Activated T-cell treated with anti-CD3 and anti-CD28 coated beads, Interleukin-2, amount 50 U/mL, for 24 hours (primary cell): ENCODE data around the gene NFAM1.

ENCODE experiments used
- DNase-seq: peaks from one replicate; pipeline ENCODE4 v3.0.0-alpha.2; 2020
- H3K27ac Mint-ChIP-seq: 2 replicates; pipeline ENCODE4 v1.8.0; 2020; ENCODE audit warnings: mild to moderate bottlenecking, mixed read lengths
- H3K27me3 Mint-ChIP-seq: 2 replicates; pipeline ENCODE4 v1.8.0; 2020; ENCODE audit warnings: mixed read lengths
- H3K36me3 Mint-ChIP-seq: 2 replicates; pipeline ENCODE4 v1.8.0; 2020; ENCODE audit warnings: low read depth, mixed read lengths
- H3K4me1 Mint-ChIP-seq: 2 replicates; pipeline ENCODE4 v1.8.0; 2020; ENCODE audit warnings: low read depth, mixed read lengths
- H3K4me3 Mint-ChIP-seq: 2 replicates; pipeline ENCODE4 v1.8.0; 2020; ENCODE audit warnings: mild to moderate bottlenecking, moderate library complexity, mixed read lengths
- H3K9me3 Mint-ChIP-seq: 2 replicates; pipeline ENCODE4 v1.8.0; 2020; ENCODE audit warnings: mixed read lengths

The NFAM1 gene

DNA sequence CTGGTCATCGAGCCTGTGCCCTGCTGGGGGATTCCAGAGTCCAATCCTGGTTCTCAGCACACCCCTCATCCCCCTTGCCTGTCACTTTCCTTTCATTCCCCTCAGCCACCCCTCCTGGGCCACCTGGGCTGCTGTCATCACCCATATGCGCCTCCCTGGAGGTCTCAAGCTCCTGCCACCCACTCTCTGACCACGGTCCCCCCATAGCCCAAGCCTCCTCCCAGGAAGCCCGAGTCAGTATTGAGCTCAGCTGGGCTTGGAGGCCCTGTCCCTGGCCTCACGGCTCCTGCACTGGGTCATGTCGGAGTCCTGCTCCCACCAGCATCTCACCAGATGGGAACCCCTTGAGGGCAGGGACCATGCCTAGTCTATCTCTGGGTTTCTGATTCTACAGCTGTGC is 44.6 kb downstream of the NFAM1 start:
- DNase-seq, result no peak
- H3K36me3 Mint-ChIP-seq, result no peaks in the 10 kb centered on the region
- H3K27me3 Mint-ChIP-seq, result no peaks in the 10 kb centered on the region
- H3K4me1 Mint-ChIP-seq, result no peaks in the 10 kb centered on the region
- no peak overlapping the region for H3K4me3 Mint-ChIP-seq
- H3K9me3 Mint-ChIP-seq, result no peaks in the 10 kb centered on the region
- H3K27ac Mint-ChIP-seq, result no peak overlapping the region

DNA sequence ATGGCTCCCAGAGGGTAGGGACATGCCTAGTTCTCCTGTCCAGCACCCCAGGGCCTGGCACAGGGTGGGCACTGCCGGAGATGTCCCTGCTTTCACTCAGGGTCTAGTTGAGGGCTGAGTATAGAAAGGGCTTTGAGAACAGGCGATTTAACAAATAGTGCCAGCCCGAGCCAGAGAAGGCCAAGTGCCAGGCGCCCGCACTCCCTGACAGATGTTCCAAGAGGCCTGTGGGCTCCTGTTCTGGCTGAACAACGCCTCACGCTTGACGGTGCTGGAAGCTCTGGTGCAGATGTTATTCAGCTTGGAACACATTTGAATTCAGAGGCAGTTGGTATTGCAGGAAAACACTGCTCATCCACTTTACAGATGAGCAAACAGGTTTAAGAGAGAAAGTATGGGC is 46.5 kb downstream of the NFAM1 start:
- H3K9me3 Mint-ChIP-seq, result no peaks in the 10 kb centered on the region
- H3K27ac Mint-ChIP-seq, result no peak overlapping the region
- DNase-seq, result no peak
- H3K36me3 Mint-ChIP-seq, result no peaks in the 10 kb centered on the region
- H3K27me3 Mint-ChIP-seq, result no peaks in the 10 kb centered on the region
- H3K4me3 Mint-ChIP-seq, result no peak overlapping the region
- no peaks in the 10 kb centered on the region for H3K4me1 Mint-ChIP-seq

- Mint-ChIP-seq H3K4me3 (no peak overlapping the region), H3K4me1 (no peaks in the 10 kb centered on the region), H3K36me3 (no peaks in the 10 kb centered on the region), H3K9me3 (no peaks in the 10 kb centered on the region), H3K27me3 (no peaks in the 10 kb centered on the region), H3K27ac (no peak overlapping the region)
- DNase-seq, result no peak
Observed at GRCh38 chr22:42384506-42384905, 47.7 kb downstream of the NFAM1 start.

DNA sequence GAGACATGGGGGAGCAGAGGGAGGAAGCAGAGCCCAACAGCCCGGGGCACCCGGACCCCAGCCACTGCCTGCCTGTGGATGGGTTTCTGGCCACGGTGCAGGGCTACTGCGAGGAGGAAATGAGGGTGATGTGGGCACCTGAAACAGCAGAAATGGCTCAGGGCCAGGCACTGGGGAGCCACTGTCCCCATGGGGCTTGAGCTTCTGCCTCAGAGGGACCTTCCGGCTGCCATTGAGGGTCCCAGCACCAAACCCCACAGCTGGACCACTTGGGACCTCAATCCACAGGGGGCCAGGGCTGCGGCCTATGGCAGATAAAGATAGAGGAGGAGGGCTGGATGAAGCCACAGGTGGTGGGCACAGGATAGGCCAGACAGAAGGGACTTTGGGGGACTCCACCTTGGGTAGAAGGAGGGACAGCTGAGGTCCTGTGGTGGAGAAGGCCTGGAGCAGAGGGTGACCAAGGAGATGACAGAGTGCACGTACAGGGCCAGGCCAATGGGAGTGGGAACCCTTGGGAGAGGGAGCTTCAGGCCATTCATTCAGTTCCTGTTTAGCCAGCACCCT is 48.3 kb downstream of the NFAM1 start:
- Mint-ChIP-seq H3K4me1 (no peaks in the 10 kb centered on the region), H3K9me3 (no peaks in the 10 kb centered on the region), H3K36me3 (no peaks in the 10 kb centered on the region), H3K4me3 (no peak overlapping the region), H3K27me3 (no peaks in the 10 kb centered on the region), H3K27ac (no peak overlapping the region)
- DNase-seq, result no peak

DNA sequence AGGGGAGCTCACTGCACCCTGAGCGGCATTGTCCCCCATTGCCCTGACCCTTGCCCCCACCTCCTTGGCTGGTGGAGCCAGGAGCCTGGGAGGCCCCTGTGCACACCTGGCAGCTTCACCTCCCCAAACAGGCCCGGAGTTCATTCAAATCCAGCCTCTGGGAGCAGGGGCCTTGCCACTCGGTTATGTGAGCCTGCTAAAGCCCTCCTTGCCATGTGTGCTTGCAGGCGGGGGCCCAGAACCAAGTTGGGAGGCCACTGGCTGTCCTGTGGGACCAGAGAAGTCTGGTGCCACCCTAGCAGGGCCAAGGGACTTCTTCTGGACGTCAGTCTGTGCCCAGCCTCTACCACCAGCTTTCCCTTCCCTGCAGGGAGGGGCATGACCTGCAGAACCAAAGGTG is 48.9 kb downstream of the NFAM1 start:
- H3K27ac Mint-ChIP-seq, result no peak overlapping the region
- H3K9me3 Mint-ChIP-seq, result no peaks in the 10 kb centered on the region
- no peaks in the 10 kb centered on the region for H3K4me1 Mint-ChIP-seq
- no peaks in the 10 kb centered on the region for H3K36me3 Mint-ChIP-seq
- DNase-seq, result no peak
- no peak overlapping the region for H3K4me3 Mint-ChIP-seq
- no peaks in the 10 kb centered on the region for H3K27me3 Mint-ChIP-seq

DNA sequence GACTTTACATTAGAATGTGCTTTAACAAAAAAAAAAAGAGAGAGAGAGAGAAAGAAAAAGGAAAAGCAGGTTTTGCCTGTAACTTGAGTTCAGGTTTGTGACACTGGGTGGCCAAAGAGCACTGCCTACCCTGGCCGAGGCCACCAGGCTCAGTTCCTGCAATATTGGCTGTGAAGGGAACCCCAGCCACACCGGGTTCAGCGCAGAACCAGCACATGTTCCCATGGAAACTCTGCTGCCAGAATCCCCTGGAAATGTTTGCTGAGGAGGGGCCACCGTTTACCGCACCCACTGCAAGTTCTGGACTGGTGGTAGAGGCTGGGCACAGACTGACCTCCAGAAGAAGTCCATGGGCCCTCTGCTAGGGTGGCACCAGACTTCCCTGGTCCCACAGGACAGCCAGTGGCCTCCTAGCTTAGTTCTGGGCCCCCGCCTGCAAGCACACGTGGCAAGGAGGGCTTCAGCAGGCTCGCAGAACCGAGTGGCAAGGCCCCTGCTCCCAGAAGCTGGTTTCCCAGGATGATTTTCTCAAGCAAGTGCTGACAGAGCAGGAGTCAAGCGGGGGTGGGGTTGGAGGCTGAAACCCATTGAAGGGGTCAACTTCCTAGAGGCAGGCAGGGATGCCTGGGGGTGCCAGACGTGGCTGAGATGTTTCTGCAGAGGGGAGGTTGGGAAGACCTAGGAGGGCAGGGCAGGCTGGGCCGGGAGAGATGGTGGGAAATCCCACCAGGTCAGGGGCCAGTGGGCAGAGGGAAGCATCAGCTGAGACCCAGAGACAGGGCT is 51.2 kb downstream of the NFAM1 start:
- no peaks in the 10 kb centered on the region for H3K36me3 Mint-ChIP-seq
- H3K9me3 Mint-ChIP-seq, result no peaks in the 10 kb centered on the region
- H3K27me3 Mint-ChIP-seq, result no peaks in the 10 kb centered on the region
- H3K4me1 Mint-ChIP-seq, result no peaks in the 10 kb centered on the region
- no peak overlapping the region for H3K27ac Mint-ChIP-seq
- DNase-seq, result no peak
- no peak overlapping the region for H3K4me3 Mint-ChIP-seq

GRCh38 chr22:42379966-42380537 is 52.2 kb downstream of the NFAM1 start:
- Mint-ChIP-seq H3K9me3 (no peaks in the 10 kb centered on the region), H3K4me3 (no peak overlapping the region), H3K4me1 (no peaks in the 10 kb centered on the region), H3K36me3 (no peaks in the 10 kb centered on the region), H3K27ac (no peak overlapping the region), H3K27me3 (no peaks in the 10 kb centered on the region)
- no peak for DNase-seq

GRCh38 chr22:42376711-42377554 is 55.3 kb downstream of the NFAM1 start:
- Mint-ChIP-seq H3K27ac (no peak overlapping the region), H3K9me3 (no peaks in the 10 kb centered on the region), H3K36me3 (no peaks in the 10 kb centered on the region), H3K4me3 (no peak overlapping the region), H3K4me1 (peaks cover 2% of the 10 kb centered on the region), H3K27me3 (no peaks in the 10 kb centered on the region)
- no peak for DNase-seq

DNA sequence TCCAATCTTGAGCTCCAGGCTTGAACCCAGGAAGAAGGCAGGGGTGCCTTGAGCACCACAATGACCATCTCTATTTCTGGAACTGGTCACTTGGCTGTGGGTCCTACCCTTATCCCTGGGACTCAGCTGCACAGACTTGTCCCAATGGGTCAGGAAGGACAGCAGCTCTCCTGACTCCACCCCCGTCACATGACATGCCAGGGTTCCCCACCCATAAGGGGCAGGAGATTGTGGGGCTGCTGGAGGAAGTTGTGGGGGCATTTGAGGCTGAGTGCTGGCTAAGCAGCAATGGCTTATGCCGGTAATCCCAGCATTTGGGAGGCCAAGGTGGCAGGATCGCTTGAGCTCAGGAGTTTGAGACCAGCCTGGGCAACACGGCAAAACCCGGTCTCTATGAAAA is 56.2 kb downstream of the NFAM1 start:
- Mint-ChIP-seq H3K27me3 (no peaks in the 10 kb centered on the region), H3K9me3 (no peaks in the 10 kb centered on the region), H3K4me1 (peaks cover 2% of the 10 kb centered on the region), H3K36me3 (no peaks in the 10 kb centered on the region), H3K27ac (no peak overlapping the region), H3K4me3 (no peak overlapping the region)
- DNase-seq, result no peak

DNA sequence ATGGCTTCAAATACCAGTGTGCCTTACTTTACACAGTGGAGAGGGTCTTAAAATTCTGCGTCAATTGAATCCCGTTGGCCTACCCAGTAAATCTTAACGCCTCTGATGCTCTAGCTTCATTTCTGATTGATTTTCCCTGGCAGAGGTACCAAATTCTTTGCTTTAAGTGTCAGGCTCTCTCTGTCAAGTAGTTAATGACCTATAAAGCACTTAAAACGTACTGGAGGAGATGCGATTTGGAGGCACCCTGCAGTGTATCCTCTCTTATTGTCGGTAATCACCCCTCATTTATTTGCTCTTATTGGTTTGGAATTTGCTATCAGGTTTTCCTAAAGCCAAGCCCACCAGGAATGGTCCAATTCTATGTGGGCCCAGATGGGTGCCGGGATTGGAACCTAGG is 59.2 kb downstream of the NFAM1 start:
- Mint-ChIP-seq H3K4me3 (no peak overlapping the region), H3K4me1 (peaks cover 11% of the 10 kb centered on the region), H3K36me3 (no peaks in the 10 kb centered on the region), H3K27ac (no peak overlapping the region), H3K27me3 (peaks cover 7% of the 10 kb centered on the region), H3K9me3 (no peaks in the 10 kb centered on the region)
- no peak for DNase-seq

GRCh38 chr22:42371501-42371900 is 60.7 kb downstream of the NFAM1 start:
- Mint-ChIP-seq H3K4me1 (peaks cover 17% of the 10 kb centered on the region), H3K36me3 (no peaks in the 10 kb centered on the region), H3K27ac (no peak overlapping the region), H3K27me3 (peaks cover 21% of the 10 kb centered on the region), H3K9me3 (no peaks in the 10 kb centered on the region), H3K4me3 (no peak overlapping the region)
- DNase-seq, result no peak

DNA sequence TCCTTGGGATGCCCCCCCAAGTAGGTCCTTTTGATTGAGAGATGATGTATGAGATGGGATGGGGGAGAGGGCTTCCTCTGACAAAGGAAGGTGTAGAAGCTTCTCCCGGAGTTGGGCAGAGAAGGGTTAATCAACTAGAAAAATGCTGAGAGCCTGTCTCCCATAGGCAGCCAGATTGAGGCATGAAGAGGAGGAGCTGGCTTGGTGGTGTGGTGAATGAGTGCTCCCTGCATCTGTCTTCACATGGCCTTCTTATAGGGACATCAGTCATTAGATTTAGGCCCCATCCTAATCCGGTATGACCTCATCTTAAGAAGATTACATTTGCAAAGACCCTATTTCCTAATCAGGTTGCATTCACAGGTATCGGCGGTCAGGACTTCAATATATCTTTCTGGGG is 61.1 kb downstream of the NFAM1 start:
- Mint-ChIP-seq H3K4me1 (peaks cover 17% of the 10 kb centered on the region), H3K9me3 (no peaks in the 10 kb centered on the region), H3K4me3 (no peak overlapping the region), H3K27me3 (peaks cover 24% of the 10 kb centered on the region), H3K36me3 (no peaks in the 10 kb centered on the region), H3K27ac (no peak overlapping the region)
- DNase-seq, result no peak

DNA sequence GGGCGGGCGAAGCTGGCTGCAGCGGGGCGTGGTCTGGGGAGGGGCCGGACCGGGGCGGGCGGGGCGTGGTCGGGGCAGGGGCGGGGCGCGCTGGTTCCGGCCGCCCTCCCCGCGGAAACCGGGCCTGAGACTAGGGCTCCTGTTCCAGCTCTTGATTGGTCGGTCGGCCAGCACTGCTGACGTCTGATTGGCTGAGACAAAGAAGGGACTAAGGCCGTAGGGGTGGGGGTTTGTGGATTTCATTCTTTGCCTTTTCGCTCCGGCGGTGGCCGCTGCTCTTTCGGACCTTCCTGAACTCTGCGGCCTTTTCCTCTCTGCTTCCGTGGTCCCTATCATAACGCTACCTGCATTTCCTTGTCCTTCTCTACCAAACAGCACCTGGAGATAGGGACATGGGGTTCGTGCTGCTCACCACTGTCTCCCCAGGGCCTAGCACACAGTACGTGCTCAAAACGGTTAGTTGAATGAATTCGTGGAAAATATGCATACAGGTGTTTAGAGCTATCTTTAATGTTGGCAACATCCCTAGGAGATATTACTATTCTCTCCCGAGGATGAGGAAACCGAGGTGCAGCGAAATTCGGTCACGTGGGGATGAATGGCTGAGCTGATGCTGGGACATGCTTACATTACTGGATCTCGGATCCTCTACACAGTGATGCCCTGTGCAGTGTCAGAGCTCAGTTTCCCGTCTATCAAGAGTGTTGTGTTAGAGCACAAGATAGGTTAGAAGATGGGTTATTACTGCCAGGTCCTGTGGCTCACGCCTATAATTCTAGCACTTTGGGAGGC is 62.8 kb downstream of the NFAM1 start:
- Mint-ChIP-seq H3K4me3 (peak overlapping the region; percentile 82), H3K27ac (peak overlapping the region; percentile 76), H3K4me1 (peaks cover 15% of the 10 kb centered on the region), H3K36me3 (no peaks in the 10 kb centered on the region), H3K27me3 (peaks cover 32% of the 10 kb centered on the region), H3K9me3 (no peaks in the 10 kb centered on the region)
- peak; percentile 87 for DNase-seq
